Vagina (tissue), 2 donors: Measurements from ENCODE around the gene TNKS1BP1.

Experiments
- CTCF ChIP-seq, 3 experiments: fragments of 450-650 bp in 2 of 3; fragments of 200-600 bp in 1 of 3; sonication (generic) in 1 of 3; IDR thresholded peaks; one replicate each; pipeline ENCODE4 v1.5.1; 2017 to 2019; ENCODE audit warnings: antibody characterized with exemption in 3 of 3, mild to moderate bottlenecking in 2 of 3, moderate library complexity in 2 of 3
- POLR2A ChIP-seq, 2 donors: fragments of 450-650 bp; IDR thresholded peaks; one replicate each; pipeline ENCODE4 v1.6.1; 2017; ENCODE audit warnings: antibody characterized with exemption in 2 of 2, mild to moderate bottlenecking in 2 of 2, moderate library complexity in 2 of 2
- POLR2AphosphoS5 ChIP-seq, 2 donors: sonication (generic); formaldehyde crosslinking; IDR thresholded peaks; one replicate each; pipeline ENCODE4 v1.9.0; 2017; ENCODE audit warnings: antibody characterized with exemption in 2 of 2, mild to moderate bottlenecking in 2 of 2, low read depth in 1 of 2; ENCODE audit not compliant: insufficient read depth in 1 of 2

DNA sequence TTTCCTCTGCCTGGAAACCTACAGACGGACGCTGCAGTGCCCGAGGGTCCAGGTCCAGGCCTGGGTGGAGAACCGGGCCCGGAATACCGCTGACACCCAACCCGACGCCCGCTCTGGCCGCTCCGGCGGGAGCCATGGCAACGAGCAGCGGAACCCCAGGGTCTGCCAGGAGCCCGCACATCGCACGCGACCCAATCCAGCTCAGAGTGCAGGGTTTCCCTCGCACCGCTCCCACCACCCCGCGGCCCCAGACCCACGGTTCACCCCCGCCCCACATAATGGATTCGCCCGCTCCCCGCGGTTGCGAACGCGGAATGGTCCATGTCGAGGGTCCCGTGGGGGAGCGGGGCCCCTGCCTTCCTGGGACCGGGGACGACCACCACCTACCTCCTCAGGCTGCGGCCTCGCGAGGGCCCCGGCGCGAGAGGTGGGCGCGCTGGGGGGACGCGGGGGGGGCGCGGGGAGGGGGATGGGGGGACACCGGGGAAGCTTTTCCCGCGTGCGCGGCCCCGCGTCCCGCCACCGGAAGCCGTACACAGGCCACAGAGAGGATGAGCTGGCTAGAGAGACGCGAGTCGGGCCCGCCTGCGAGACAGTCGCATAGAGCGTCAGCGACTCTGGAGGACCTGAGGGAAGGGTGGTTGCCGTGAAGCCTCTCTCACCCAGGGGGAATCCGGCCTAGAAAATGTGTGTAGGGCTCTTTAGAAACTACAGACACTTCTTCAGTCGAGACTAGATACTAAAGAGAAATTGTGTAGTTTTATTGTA, 10.8 kb upstream of the TNKS1BP1 start, which contains the start of gene SSRP1:
- TF ChIP-seq CTCF (IDR thresholded peaks at IDR 0.05) (no peak), POLR2A (IDR thresholded peaks at IDR 0.05) (peak in 1 of 2 donors; percentile 11), POLR2AphosphoS5 (IDR thresholded peaks at IDR 0.05; ENCODE audit: insufficient read depth in 1 of 2, low read depth in 1 of 2) (peak; percentile 72 to 73)
